ENCODE data around the gene MYBPC3. TPM values are rescaled to one million over a fixed set of nuclear protein-coding genes. Genes with fewer than 3 reads are reported as not detected.

MYBPC3 gene
- total RNA-seq, 4 donors from 2014 or later, result not detected

- Histone ChIP-seq H3K27me3 (no peaks in the 10 kb centered on the region), H3K36me3 (peaks cover 0 to 93% (median 46%) of the 10 kb centered on the region in 4 donors), H3K9me3 (no peaks in the 10 kb centered on the region), H3K4me3 (no peak overlapping the region), H3K4me1 (no peaks in the 10 kb centered on the region), H3K27ac (no peak overlapping the region)
- whole genome bisulfite sequencing, 2 donors (ENCODE audit: low coverage in 1 of 2), result 90 to 93% methylated on average over 7 to 13 of the region's 13 CpGs
- TF ChIP-seq, protein P1, sequence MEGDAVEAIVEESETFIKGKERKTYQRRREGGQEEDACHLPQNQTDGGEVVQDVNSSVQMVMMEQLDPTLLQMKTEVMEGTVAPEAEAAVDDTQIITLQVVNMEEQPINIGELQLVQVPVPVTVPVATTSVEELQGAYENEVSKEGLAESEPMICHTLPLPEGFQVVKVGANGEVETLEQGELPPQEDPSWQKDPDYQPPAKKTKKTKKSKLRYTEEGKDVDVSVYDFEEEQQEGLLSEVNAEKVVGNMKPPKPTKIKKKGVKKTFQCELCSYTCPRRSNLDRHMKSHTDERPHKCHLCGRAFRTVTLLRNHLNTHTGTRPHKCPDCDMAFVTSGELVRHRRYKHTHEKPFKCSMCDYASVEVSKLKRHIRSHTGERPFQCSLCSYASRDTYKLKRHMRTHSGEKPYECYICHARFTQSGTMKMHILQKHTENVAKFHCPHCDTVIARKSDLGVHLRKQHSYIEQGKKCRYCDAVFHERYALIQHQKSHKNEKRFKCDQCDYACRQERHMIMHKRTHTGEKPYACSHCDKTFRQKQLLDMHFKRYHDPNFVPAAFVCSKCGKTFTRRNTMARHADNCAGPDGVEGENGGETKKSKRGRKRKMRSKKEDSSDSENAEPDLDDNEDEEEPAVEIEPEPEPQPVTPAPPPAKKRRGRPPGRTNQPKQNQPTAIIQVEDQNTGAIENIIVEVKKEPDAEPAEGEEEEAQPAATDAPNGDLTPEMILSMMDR (IDR thresholded peaks at IDR 0.05), result no peak
- DNase-seq, result no peak
- intact Hi-C loops (cut with DNase I; ENCODE audit: low total_unique reads), result no loop called here
- in situ Hi-C loops (cut with MboI; ENCODE audit: low pct_ligation_motif_present in 1 of 4, low pct_unique_long_range_greater_than_20kb in 1 of 4, low sequenced_read_pairs in 3 of 4), result loop anchor here in 1 of 4 donors (25.0 kb wide), 1 partner anchor 451 kb away; no protein-coding TSS in a partner anchor
Measured at GRCh38 chr11:47285969-47286770, 66.3 kb downstream of the MYBPC3 start.

DNA sequence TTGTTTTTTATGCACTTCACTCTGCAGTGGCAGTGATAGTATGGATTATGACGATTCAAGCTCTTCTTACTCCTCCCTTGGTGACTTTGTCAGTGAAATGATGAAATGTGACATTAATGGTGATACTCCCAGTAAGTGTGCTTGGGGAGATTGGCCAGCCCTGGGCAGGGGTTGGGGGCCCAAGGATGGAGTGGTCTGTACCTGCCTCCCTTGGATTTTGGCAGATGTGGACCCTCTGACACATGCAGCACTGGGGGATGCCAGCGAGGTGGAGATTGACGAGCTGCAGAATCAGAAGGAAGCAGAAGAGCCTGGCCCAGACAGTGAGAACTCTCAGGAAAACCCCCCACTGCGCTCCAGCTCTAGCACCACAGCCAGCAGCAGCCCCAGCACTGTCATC is 68.4 kb downstream of the MYBPC3 start:
- Histone ChIP-seq H3K27ac (no peak overlapping the region), H3K4me1 (no peaks in the 10 kb centered on the region), H3K9me3 (no peaks in the 10 kb centered on the region), H3K36me3 (peaks cover 0 to 91% (median 43%) of the 10 kb centered on the region in 4 donors), H3K4me3 (no peak overlapping the region), H3K27me3 (no peaks in the 10 kb centered on the region)
- TF ChIP-seq, protein P1 (IDR thresholded peaks at IDR 0.05), result no peak
- DNase-seq, result no peak
- intact Hi-C loops (cut with DNase I; ENCODE audit: low total_unique reads) (no loop called here), in situ Hi-C loops (cut with MboI; ENCODE audit: low pct_ligation_motif_present in 1 of 4, low pct_unique_long_range_greater_than_20kb in 1 of 4, low sequenced_read_pairs in 3 of 4) (loop anchor here in 1 of 4 donors (25.0 kb wide), 1 partner anchor 453 kb away; no protein-coding TSS in a partner anchor)
- 93% methylated on average over 4 of the region's 4 CpGs; no CpG with 5 or more reads in 1 of the 2 donors for WGBS, 2 donors (ENCODE audit: low coverage in 1 of 2)

- WGBS, 2 donors (ENCODE audit: low coverage in 1 of 2), result 91 to 94% methylated on average over 4 to 7 of the region's 7 CpGs
- Histone ChIP-seq H3K27ac (no peak overlapping the region), H3K36me3 (peaks cover 0 to 96% (median 47%) of the 10 kb centered on the region in 4 donors)
Measured at GRCh38 chr11:47282462-47282861, 70.0 kb downstream of the MYBPC3 start.

More at GRCh38 chr11:47282462-47282861, 70.0 kb downstream of the MYBPC3 start:
- no peak for TF ChIP-seq POLR2A (IDR thresholded peaks at IDR 0.05)
- no peak for TF ChIP-seq EP300 (IDR thresholded peaks at IDR 0.05; ENCODE audit: low read depth)
- TF ChIP-seq, protein P1 (IDR thresholded peaks at IDR 0.05), result no peak
- no peak for TF ChIP-seq POLR2AphosphoS5 (IDR thresholded peaks at IDR 0.05)
- DNase-seq, result no peak
- intact Hi-C loops (cut with DNase I; ENCODE audit: low total_unique reads), result no loop called here
- Histone ChIP-seq H3K4me3 (no peak overlapping the region), H3K9me3 (no peaks in the 10 kb centered on the region), H3K4me1 (no peaks in the 10 kb centered on the region), H3K27me3 (no peaks in the 10 kb centered on the region)
- in situ Hi-C loops (cut with MboI; ENCODE audit: low pct_ligation_motif_present in 1 of 4, low pct_unique_long_range_greater_than_20kb in 1 of 4, low sequenced_read_pairs in 3 of 4), result loop anchor here in 1 of 4 donors (25.0 kb wide), 1 partner anchor 455 kb away; no protein-coding TSS in a partner anchor

Small RNA genes within 50 kb of the gene (small RNA-seq; reads per million reads assigned to genes)
- 0 reads per million in 4 donors for gene MIR4487

Other genes with a start within 250 kb of the MYBPC3 start
- gene ARFGAP2, start 175.8 kb downstream of the MYBPC3 start, total RNA-seq, result 100 to 1,000 TPM; 123 to 213 (median 132) TPM
- 10 to 100 TPM in 2 of 4 donors, 1 to 10 TPM in 2; 1.2 to 13.9 (median 9.8) TPM for gene PACSIN3, start 166.3 kb downstream of the MYBPC3 start, total RNA-seq
- gene DDB2, start 137.7 kb downstream of the MYBPC3 start, total RNA-seq, result 10 to 100 TPM in 3 of 4 donors, 1 to 10 TPM in 1; 8.6 to 45.4 (median 28.6) TPM
- gene ACP2, start 103.9 kb downstream of the MYBPC3 start, total RNA-seq, result 100 to 1,000 TPM in 1 of 4 donors, 10 to 100 TPM in 3; 66.3 to 120 (median 88.9) TPM
- 100 to 1,000 TPM in 3 of 4 donors, 10 to 100 TPM in 1; 28.7 to 124 (median 113) TPM for gene NR1H3, start 94.7 kb downstream of the MYBPC3 start, total RNA-seq
- gene MADD, start 82.6 kb downstream of the MYBPC3 start, total RNA-seq, result 100 to 1,000 TPM in 1 of 4 donors, 10 to 100 TPM in 3; 64.3 to 285 (median 71.8) TPM
- gene SPI1, start 25.8 kb upstream of the MYBPC3 start, total RNA-seq, result 10 to 100 TPM in 2 of 4 donors, 1 to 10 TPM in 2; 7.1 to 35.5 (median 17.2) TPM
- gene SLC39A13, start 55.9 kb upstream of the MYBPC3 start, total RNA-seq, result 10 to 100 TPM; 19.9 to 56.9 (median 43.1) TPM
- 100 to 1,000 TPM in 2 of 4 donors, 10 to 100 TPM in 2; 56.5 to 252 (median 91.4) TPM for gene PSMC3, start 73.7 kb upstream of the MYBPC3 start, total RNA-seq
- not detected for gene RAPSN, start 96.4 kb upstream of the MYBPC3 start, total RNA-seq
- gene CELF1, start 200.4 kb upstream of the MYBPC3 start, total RNA-seq, result 100 to 1,000 TPM in 2 of 4 donors, 10 to 100 TPM in 2; 82.9 to 248 (median 96.7) TPM
- gene PTPMT1, start 212.9 kb upstream of the MYBPC3 start, total RNA-seq, result 10 to 100 TPM; 19.1 to 79.1 (median 74.1) TPM
- 10 to 100 TPM in 3 of 4 donors, 1 to 10 TPM in 1; 9.4 to 20.3 (median 16.5) TPM for gene KBTBD4, start 226.3 kb upstream of the MYBPC3 start, total RNA-seq
- gene NDUFS3, start 226.4 kb upstream of the MYBPC3 start, total RNA-seq, result 100 to 1,000 TPM in 3 of 4 donors, 10 to 100 TPM in 1; 72.6 to 256 (median 213) TPM
- gene FAM180B, start 234.0 kb upstream of the MYBPC3 start, total RNA-seq, result under 1 TPM in 1 of 4 donors, not detected in 3; 0.41 TPM
- 1 to 10 TPM in 3 of 4 donors, under 1 TPM in 1; 0.68 to 7.8 (median 1.8) TPM for gene C1QTNF4, start 241.7 kb upstream of the MYBPC3 start, total RNA-seq